ENCODE data around the gene LLGL2. TPM values are rescaled to one million over a fixed set of nuclear protein-coding genes. Genes with fewer than 3 reads are reported as not detected.

The LLGL2 gene
- total RNA-seq, 2 donors from 2014 or later: 401 to 497 TPM

DNA sequence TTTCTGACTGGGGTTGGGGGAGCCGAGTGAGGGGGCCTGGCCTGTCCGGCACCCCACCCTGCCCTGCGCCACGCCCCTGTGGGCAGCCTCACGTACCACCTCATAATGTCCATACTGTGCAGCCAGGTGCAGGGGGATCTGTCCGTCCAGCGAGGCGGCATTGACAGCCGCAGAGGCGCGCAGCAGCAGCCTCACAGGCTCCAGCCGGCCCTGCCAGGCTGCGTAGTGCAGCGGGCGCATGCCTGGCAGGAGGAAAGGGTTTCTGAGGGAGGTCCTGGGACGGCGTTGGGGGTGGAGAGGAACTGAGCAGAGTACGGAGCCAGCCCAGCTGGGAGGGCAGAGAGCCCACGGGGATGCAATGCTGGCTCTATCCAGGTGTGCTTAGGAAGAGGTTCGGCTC lies 18.6 kb upstream of the LLGL2 start:
- DNase-seq: no peak

DNA sequence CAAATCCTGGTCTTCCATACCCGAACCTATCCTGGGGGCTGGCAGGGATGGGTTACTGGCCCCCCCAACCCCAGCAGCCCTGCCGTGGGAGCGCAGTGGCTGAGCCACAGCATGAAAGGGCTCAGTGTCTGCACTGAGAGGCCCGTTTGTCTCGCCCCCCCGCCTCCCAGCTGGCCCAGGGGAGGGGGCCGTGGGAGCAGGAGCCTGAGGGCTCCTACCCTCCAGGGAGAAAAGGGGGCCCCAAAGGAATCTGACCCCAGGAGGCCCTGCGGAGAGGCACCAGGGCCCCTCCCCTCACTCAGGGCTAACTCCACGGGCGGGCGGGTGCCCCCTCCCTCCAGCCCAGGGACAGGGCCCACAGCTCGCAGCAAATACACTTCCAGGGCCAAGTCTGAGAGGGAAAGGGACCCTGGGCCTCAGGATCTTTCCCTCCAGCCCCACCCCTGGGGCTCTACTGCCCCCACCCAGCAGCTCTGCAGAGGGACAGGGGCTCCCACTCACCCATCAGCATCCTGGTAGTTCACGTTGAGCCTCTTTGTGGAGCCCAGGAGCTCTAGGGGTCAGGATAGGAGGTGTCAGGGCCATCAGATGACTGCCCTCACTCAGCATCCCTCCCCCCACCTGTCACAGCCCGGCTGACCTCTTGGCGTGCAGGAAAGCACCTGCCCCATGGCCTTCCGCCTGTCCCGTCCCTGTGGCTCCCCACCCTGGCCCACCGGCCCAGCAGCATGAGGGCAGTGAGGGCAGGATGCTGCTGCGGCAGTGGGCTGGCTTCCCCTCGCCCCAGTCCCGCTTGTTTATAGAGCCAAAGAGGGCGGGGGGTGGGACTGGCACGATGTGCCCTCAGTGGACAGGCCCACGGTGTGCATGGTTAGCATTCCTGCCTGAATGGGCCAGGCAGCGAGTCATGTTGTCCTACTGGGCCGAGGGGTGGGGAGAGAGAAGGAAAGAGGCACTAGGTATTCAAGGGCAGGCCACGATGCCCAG lies 17.5 kb upstream of the LLGL2 start:
- peaks cover 13% of the 10 kb centered on the region for H3K4me1 ChIP-seq
- H3K27me3 ChIP-seq: no peaks in the 10 kb centered on the region
- H3K27ac ChIP-seq: no peak overlapping the region
- H3K9ac ChIP-seq (ENCODE audit: low read depth in 2 of 2, low read length in 2 of 2): no peak overlapping the region
- no peak overlapping the region for H3K4me3 ChIP-seq
- intact Hi-C loops (cut with DNase I): no loop called here
- no peaks in the 10 kb centered on the region for H3K9me3 ChIP-seq
- no peak for DNase-seq
- TF ChIP-seq, protein P1, sequence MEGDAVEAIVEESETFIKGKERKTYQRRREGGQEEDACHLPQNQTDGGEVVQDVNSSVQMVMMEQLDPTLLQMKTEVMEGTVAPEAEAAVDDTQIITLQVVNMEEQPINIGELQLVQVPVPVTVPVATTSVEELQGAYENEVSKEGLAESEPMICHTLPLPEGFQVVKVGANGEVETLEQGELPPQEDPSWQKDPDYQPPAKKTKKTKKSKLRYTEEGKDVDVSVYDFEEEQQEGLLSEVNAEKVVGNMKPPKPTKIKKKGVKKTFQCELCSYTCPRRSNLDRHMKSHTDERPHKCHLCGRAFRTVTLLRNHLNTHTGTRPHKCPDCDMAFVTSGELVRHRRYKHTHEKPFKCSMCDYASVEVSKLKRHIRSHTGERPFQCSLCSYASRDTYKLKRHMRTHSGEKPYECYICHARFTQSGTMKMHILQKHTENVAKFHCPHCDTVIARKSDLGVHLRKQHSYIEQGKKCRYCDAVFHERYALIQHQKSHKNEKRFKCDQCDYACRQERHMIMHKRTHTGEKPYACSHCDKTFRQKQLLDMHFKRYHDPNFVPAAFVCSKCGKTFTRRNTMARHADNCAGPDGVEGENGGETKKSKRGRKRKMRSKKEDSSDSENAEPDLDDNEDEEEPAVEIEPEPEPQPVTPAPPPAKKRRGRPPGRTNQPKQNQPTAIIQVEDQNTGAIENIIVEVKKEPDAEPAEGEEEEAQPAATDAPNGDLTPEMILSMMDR (IDR thresholded peaks at IDR 0.05): no peak
- H3K36me3 ChIP-seq: no peaks in the 10 kb centered on the region

More for the DNA sequence above, 18.6 kb upstream of the LLGL2 start:
- H3K4me1 ChIP-seq: peaks cover 3% of the 10 kb centered on the region
- no peak overlapping the region for H3K4me3 ChIP-seq
- H3K9ac ChIP-seq (ENCODE audit: low read depth in 2 of 2, low read length in 2 of 2): peak overlapping the region in 1 of 2 donors; percentile 24
- TF ChIP-seq, protein P1 (IDR thresholded peaks at IDR 0.05): no peak
- no peak overlapping the region for H3K27ac ChIP-seq
- intact Hi-C loops (cut with DNase I): no loop called here
- no peaks in the 10 kb centered on the region for H3K36me3 ChIP-seq
- no peaks in the 10 kb centered on the region for H3K27me3 ChIP-seq
- H3K9me3 ChIP-seq: no peaks in the 10 kb centered on the region

DNA sequence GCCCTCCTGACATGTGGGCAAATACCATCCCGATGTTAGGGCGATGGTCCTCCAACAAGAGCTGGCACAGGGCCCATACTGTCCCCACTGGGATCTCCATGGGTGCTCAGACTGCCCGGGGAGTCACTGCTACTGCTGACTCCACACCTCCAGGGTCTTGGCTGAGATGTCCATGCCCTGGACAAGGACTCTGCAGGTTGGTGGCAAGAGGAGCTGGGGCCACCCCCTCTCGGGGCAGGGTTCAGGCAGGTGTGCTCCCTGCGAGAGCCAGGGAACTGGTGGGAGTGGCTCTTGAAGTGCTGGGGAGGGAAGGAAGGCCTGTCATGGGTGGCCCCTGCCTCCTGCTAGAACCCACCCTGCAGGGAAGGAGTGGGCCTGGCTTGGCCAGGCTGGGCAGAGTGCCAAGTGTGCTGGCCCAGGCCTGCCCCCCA lies 16.6 kb upstream of the LLGL2 start:
- intact Hi-C loops (cut with DNase I): no loop called here
- Histone ChIP-seq H3K27ac (no peak overlapping the region), H3K9ac (ENCODE audit: low read depth in 2 of 2, low read length in 2 of 2) (peak overlapping the region in 1 of 2 donors; percentile 14), H3K36me3 (no peaks in the 10 kb centered on the region), H3K27me3 (no peaks in the 10 kb centered on the region), H3K9me3 (no peaks in the 10 kb centered on the region), H3K4me3 (no peak overlapping the region), H3K4me1 (peaks cover 13% of the 10 kb centered on the region)
- DNase-seq: no peak
- TF ChIP-seq, protein P1 (IDR thresholded peaks at IDR 0.05): no peak

DNA sequence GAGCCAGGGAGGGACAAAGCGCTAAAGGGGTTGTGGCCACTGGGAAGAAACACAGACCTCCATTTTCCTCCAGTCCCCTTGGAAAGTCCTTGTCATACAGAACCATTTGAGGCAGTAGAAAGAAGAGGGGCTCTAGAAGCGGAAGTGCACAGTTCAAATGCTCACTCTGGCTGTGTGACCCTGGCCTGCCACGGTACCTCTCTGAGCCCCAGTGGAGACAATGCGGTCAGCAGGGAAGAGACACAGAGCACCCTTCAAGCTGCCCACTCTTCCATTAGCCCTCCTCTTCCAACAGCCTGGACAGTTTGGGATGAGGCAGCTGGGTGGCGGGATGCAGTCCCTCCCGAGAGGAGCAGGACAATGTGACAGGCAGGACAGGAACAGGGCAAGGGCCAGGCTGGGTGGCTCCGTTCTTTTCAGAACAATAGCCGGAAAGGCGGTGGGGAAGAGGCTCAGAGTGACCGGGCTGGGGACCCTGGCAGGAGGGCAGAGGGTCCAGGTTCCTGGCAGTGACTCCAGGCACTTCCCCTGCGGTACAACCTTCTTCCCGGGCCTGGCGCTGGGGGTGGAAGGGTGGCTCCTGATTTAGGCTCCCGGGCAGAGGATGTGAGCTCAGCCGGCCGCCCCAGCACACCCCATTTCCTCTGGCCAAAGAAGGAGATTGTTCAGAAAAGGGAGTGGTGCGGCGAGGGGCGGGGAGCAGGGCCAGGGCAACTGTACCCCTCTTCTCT lies 15.8 kb upstream of the LLGL2 start:
- H3K36me3 ChIP-seq: no peaks in the 10 kb centered on the region
- H3K27ac ChIP-seq: no peak overlapping the region
- H3K4me3 ChIP-seq: no peak overlapping the region
- peak overlapping the region; percentile 14 to 46 for H3K9ac ChIP-seq (ENCODE audit: low read depth in 2 of 2, low read length in 2 of 2)
- no peaks in the 10 kb centered on the region for H3K9me3 ChIP-seq
- peaks cover 13% of the 10 kb centered on the region for H3K4me1 ChIP-seq
- H3K27me3 ChIP-seq: no peaks in the 10 kb centered on the region
- intact Hi-C loops (cut with DNase I): loop anchor here (5.0 kb wide), 1 partner anchor 82 kb away; no protein-coding TSS in a partner anchor
- DNase-seq: no peak
- TF ChIP-seq, protein P1 (IDR thresholded peaks at IDR 0.05): no peak

DNA sequence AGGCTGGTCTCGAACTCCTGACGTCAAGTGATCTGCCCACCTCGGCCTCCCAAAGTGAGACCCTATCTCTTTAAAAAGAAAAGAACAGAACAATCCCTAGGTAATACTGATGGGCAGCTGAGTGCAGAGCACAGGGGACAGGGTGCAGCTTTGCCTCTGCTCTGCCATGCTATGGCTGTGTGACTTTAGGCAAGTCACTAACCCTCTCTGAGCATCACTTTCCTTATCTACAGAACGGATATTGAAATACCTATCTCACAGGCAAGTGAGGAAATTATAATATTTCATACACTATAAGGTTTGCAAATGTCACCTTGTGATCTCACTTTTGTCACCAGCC lies 14.3 kb upstream of the LLGL2 start:
- no peak overlapping the region for H3K4me3 ChIP-seq

More for the DNA sequence above, 14.3 kb upstream of the LLGL2 start:
- TF ChIP-seq, protein P1 (IDR thresholded peaks at IDR 0.05): no peak
- intact Hi-C loops (cut with DNase I): loop anchor here (5.0 kb wide), 1 partner anchor 84 kb away; no protein-coding TSS in a partner anchor
- no peaks in the 10 kb centered on the region for H3K9me3 ChIP-seq
- no peak overlapping the region for H3K9ac ChIP-seq (ENCODE audit: low read depth in 2 of 2, low read length in 2 of 2)
- no peak for DNase-seq
- H3K36me3 ChIP-seq: no peaks in the 10 kb centered on the region
- no peaks in the 10 kb centered on the region for H3K27me3 ChIP-seq
- H3K27ac ChIP-seq: no peak overlapping the region
- H3K4me1 ChIP-seq: peaks cover 13% of the 10 kb centered on the region
